GM21825 (cell line): ENCODE measurements around the gene ZBTB16.

ENCODE experiments used
- ATAC-seq: cut with Tn5 transposase; IDR thresholded peaks from one replicate; pipeline ENCODE4 v1.9.1; 2021; ENCODE audit warnings: mild to moderate bottlenecking, moderate library complexity; ENCODE audit not compliant: unreplicated experiment

Gene ZBTB16

DNA sequence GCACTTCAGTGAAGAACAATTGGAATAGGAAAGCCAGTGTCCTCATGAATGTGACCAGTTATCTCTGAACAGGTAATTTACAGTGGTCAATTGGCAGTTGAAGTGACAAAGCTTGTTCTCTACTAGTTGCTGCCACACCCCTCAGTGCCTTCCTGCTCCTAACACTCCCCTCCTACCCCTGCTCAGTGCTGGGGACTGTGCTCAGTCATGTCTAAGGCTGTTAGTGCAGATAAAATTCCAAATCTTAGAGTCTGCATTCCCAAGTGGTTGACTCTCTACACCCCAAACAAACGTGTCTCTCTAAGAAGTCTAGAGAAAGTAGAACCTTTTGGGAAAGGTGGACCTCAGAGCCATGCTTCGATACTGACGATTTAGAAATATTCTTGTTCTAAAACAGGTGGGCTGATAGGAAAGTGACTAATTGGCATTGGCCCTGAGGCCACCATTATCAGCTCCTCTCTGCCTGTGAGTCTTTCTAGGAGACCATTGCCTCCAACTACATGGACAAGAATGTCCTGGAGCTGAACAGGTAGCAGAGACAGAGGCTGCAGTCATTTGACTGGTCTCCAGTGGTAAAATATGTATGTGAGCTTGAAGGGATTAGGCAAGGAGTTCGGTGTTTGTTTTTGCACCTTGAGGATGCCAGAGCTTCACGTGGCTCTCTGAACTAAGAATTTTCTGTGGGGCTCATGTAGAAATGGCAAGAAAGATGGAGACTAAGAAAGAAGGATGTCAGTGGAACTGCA is 214.6 kb downstream of the ZBTB16 start:
- no peak for ATAC-seq

DNA sequence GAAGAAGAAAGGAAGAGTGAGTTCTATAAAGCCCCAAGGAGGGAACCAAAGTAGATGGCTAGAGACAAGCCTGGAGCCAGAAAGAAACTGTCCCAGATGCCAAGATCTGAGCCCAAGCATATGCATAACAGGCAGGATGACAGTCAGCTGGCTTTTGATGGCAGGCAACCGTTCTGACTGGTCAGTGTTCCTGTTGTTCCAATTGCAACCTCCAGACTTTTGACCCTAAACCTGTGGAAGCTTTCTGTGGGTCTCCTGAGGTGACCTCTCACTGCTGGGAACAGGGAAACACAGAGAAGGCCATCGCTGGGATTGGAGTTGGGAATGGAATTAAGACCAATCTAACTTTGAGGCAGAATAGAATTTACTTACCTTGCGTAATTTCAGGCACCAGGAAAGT is 215.1 kb downstream of the ZBTB16 start:
- no peak for ATAC-seq

DNA sequence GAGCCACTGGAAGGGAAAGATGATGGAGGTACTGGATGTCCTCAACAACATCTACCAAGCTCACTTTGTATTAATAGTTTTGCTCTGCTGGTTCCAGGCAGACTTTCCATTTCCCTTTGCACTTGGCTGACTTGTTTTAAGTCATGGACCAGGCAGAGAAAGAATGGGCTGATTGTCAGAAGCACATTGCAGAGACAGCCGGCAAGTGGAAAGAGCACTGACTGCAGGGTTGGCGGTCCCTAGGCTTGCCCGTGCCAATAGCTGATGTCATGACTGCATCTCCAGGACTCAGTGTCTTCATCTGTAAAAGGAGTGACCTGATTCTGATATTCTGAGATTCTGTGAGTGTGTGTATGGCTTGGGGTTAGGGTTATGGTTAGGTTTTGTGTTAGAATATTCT is 215.8 kb downstream of the ZBTB16 start:
- ATAC-seq, result no peak

DNA sequence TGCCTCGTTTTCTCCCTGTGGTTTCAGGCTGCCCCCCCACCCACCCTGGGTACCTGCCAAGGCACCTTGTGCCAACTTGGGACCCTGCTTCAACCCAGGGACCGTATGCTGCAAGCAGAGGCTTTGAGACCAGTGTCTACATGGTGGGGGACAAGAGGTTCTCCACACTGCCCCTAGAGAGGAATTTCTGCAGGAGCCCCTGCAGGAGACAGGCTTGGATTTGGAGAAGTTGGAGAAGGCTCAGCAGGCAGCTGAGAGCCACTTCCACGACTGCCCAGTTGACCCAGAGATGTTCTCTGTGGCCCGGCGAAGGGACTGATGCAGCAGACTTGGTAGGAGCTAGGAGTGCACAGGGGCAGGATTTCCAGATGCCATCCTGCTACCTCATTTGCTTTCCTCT is 216.6 kb downstream of the ZBTB16 start:
- no peak for ATAC-seq

DNA sequence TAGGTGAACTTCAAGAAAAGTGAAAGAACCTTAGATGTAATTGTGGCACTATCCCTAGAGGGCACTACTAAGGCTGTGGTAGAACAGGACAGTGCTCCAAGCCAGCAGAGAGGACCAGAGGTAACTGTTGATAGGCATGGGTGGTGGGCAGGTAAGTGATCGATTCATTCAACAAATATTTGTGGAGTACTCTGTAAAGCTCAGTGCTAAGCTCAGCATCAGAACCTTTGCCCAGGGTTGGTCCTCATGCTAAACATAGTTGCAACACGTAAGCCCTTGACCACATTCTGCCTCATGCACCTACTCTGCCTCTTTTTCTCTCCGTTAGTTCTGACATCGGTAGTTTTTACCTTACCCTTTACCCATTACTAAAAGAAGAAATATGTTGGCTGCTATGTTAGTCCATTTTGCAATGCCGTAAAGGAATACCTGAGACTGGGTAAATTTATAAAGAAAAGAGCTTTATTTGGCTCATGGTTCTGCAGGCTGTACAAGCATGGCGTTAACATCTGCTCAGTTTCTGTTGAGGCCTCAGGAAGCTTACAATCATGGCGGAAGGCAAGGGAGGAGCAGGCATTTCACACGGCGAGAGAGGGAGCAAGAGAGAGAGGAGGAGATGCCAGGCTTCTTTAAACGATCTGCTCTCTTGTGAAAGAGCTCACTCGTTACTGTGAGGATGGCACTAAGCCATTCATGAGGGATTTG is 218.3 kb downstream of the ZBTB16 start:
- no peak for ATAC-seq

DNA sequence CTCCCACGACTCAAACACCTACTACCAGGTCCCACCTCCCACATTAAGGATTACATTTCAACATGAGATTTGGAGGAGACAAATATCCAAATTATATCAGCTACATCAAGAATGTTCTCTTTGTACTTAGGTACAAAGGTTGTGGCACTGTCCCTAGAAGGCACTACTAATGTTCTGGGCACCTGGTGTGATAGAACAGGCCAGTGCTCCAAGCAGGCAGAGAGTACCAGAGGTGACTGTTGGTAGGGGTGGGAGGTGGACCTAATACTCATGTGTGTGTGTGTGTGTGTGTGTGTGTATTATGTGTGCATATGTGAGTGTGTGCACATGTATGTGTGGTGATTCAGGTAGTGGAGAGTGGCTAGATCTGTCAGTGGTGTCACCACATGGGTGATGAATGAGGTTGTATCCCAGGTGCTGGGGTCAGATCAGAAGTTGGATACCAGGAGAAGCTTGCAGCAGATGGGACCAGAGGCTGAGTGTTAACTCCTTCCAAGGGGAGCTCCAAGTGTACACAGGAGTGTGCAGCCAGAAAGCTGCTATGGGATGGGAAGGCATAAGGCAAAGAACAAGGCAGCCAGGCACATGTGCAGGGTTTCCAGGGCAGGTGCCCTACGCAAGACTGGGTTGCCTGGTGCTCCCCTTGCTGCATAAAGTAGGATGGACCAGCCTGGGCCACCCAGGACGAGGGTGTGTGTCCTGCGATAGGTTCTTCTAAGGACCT is 219.0 kb downstream of the ZBTB16 start:
- ATAC-seq, result no peak

DNA sequence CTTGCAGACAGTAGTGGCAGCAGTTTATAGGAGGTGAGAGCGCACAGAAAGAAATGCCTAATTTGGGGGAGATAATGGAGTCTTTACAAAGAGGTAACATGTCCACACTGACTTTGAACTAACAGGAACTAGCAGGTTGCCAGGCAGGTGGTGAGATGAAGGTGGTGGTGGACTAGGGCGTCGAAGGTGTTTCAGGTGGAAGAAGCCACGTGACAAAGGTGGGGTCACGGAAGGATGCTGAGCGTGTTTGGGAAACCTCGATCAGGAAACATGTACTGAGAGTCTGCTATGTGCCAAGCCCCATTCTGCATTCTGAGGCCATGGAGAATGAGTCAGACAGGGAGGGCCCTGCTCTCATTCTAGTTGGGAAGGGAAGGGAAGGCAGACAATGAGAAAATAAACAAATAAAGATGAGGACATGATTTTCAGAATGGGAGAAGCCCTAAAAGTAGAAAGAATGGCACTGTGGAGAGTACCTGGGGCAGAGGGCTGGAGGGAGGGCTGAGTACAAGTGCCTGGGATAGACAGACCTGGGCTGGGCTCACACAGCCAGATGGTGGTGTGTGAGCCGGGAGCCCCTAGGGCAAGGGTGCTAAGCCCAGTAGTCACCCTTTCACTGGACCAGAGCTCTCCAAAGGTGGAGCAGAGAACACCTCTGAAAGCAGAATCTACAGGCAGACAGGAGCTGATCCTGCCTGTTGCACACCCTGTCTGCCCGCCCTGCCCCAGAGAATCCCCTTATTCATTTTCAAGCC is 220.5 kb downstream of the ZBTB16 start:
- no peak for ATAC-seq

DNA sequence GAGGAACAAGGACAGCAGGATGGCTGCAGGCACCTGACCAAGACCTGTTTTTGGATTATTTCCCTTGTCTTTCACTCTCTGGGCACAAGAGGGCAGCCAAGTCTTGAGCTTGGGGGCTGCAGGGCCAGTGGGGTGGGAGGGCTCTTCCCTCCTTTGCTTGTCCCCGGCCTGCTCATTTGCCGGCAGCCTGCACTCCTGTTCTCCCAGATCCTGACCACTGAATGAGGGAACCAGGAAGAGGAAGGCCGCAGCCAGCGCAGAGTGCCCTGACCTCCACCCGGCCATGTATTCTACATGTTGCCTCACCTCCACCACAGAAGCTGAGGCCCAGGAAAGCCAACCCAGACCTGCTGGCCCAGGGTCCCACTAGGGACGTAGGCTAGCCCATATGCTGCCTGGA is 221.2 kb downstream of the ZBTB16 start:
- no peak for ATAC-seq

DNA sequence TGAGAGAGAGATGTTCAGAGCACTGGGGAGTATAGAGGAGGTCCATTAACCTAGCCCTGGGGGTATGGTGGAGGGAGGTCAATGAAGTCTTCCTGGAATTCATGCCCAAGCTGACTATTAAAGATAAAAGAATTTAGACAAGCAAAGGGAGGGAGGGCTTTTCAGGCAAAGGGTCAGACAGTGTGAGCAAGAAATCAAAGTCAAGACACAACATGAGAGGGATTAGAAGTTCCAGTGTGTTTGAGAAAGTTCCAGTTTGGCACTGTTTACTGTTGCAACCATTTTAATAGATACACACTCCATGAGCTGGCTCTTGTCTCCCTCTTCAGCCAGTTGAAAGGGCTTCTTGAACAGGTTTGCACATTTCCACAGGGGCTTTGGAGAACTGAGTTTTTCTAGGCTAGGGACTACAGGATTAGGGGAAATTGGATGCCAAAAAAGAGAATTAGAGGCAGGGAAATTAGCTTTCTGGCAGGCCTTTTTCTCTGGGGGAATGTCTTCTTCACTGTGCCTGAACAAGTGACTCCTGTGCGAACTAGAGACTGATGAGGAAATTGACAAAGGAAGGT is 222.0 kb downstream of the ZBTB16 start:
- ATAC-seq, result no peak

DNA sequence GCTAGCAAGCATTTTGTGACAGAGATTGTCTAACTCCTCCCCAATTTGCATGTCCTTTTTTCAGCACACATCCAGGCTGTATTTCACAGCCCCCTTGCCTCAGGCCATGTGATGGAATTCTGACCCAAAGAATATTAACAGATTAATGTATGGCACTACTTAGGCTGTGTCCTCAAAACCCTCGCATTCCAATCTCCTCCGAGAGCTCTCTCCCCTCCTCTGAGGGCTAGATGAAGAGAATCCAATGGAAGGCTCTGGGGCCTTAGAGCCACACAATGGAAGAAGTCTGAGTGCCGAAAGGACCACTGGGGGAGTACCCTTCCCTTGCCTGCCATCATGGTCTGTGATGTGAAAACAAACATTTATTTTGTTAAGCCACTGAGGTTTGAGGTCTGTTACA is 223.0 kb downstream of the ZBTB16 start:
- ATAC-seq, result no peak

DNA sequence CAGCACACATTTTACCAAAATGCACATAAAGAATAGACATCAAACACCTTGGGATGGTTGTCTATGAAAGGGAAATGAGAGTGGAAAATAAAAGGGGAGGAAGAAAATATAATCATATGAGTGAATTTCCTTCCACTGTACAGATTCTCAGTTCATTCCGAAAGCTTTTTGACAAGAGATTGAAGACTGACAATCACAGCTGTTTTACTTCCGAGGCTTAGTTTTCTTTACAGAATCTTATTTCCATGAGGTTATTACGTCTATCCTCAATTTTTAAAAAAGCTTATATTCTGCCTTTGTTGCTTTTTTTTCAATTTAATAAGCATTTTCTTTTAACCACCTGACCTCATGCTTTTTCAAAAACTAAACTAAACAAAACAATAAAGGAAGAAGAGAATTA is 223.9 kb downstream of the ZBTB16 start:
- ATAC-seq, result no peak

DNA sequence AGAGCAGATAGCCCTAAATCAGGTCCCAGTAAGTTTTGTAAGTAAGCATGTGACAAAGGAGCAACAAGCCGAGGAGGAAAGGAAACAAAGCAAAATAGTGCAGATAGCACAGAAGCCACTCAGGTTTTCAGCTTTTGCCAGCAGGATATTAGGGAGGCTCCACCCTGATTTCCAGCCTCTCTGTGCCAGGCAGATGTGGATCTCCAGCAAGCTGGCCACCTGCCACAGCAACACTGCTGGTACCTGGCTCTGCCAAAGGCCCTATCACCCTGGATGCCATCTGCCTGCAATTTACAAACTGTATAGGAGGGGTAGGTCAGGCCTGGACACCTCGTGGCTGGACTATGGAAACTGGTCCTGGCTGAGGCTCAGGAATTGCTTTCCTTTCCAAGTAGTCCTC is 224.5 kb downstream of the ZBTB16 start:
- ATAC-seq, result no peak

DNA sequence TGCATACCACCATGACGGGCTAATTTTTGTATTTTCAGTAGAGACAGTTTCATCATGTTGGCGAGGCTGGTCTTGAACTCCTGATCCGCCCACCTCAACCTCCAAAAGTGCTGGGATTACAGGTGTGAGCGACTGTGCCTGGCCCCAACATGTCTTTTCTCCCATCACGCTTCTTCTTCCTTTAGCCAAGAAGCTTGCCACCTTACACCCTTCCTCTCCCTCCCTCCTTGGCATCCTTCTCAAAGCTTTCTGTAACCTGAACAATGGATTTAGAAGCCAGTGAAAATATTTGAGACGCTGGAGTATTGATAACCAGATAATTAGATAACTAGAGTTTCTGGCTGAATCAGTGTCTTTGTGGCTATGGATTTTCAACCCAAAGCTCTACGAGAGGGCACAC is 225.4 kb downstream of the ZBTB16 start:
- ATAC-seq, result no peak

DNA sequence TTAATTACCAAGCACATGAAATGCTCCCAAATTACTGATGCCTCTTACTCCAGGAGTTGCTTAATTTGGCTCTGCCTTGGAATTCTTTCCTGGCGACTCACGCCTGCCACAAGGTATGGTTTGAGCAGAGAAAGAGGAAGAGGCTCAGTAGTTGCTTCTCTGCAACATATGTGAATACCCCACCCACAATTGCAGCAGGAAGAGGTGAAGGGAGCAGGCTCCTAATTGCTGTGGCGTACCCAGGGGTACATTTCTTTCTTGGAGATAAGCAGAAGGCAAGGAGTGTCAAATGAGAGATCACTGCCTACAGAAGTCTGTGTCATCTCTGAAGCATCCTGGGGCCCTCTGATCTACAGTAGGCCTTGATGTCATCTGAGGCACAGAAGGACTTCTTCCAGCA is 226.1 kb downstream of the ZBTB16 start:
- ATAC-seq, result no peak

DNA sequence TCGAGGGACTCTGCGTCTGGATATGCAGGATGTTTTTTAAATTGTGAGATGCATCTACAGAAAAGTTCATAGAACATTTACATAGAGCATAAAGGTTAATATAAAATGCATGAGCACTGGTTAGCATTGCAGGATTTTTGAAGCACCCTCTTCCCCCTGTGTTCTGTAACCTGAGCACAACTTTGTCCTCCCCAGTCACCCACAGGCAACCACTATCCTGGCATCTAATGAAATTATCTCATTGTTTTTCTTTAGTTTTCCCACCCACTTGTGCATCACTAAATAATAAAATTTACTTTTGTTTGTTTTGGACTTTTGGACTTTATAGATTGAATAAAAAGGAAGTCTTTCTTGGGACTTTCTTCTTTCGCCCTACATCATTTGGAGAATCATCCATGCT is 226.7 kb downstream of the ZBTB16 start:
- ATAC-seq, result no peak

DNA sequence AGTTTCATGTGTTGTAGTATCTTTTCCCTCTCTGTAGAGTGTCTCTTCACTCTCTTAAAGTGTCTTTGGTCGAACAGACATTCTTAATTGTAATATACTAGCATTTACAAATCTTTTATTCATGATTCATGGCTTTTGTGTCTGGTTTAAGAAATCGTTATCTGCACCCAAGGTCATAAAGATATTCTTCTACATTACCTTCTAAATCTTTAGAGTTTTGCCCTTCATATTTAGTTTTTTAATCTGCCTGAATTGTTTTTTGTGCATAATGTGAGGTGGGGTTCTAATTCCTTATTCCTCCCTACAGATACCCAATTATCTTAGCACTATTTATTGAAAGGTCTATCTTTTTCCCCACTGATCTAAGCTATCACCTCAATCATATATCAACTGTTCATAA is 227.6 kb downstream of the ZBTB16 start:
- no peak for ATAC-seq

DNA sequence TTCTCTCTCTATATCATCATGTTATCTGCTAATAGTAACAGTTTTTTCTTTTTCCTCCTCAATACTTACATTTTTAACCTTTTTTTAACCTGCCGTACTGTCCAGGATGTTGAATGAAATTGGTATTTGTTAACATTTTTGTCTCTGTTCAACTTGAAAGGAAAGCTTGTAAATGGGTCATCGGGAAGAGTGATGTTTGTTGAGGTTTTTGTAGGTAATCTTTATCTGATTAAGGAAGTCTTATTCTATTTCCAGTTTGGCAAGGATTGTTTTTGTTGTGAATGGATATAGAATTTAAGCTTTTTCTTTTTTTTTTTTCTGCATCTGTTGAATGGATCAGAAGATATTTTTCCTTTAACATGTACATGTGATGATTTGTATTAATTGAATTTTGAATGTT is 228.6 kb downstream of the ZBTB16 start:
- ATAC-seq, result no peak

DNA sequence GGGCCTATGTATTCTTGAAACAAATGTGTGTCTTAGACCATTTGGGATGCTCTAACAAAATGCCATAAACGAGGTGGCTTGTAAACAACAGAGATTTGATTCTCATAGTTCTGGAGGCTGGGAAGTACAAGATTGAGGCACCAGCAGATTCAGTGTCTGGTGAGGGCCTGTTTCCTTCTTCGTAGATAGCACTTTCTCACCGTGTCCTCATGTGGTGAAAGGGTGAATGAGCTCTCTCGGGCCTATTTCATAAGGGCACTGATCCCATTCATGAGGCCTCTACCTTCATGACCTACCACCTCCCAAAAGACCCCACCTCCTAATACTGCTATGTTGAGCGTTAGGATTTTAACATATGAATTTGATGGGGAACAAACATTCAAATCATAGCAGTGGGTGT is 230.3 kb downstream of the ZBTB16 start:
- ATAC-seq, result no peak

DNA sequence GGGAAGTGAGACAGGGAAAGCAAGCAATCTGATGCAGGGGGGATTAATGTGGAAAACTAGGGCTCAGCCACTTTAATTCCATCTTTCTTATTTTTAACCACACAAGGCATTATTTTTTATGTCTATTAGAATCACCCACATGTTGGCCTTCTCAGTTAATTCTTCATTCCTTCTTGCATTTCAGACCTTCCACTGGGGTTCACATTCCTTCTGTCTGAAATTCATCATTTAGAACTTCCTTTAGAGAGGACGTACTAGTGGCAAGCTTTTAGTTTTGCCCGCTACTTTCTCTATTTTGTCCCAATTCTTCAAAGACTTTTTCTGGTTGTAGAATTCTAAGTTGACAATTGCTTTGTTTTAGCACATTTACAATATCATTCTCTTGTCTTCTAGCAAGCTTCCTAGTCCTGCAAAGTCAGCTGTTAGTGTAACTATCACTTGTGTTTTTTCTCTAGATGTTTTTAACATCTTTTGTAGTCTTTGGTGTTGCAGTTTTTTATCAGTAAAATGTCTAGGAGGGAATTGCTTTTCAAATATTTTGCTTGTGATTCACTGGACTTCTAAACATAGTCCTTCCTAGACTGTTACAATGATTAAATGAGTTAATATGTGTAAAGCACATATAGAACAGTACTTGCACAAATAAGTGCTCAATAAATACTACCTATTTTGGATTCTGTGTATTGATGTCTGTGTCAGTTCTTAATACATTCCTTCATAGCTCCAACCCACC is 231.2 kb downstream of the ZBTB16 start:
- no peak for ATAC-seq

DNA sequence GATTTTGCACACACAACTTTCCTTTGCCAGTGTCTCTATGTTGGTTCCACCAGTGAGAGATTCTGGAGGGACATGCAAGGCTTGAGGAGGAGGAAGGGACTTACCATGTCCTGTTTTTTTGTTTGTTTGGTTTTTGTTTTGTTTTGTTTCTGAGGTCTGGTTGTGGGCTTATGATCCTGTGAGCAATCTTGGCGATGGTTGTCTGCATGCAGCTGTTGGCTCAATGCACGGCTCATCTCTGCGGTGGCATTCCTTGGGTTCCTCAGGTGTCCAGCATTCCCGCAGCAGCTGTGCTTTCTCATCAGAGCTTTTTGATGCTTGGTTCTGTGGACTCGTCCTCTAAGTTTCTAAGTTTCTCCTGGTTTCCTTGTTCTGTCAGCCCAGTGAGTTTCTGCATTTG is 231.9 kb downstream of the ZBTB16 start:
- no peak for ATAC-seq
